HepG2 (cell line): ENCODE results near the gene RGL1. TPM values are rescaled to one million over a fixed set of nuclear protein-coding genes. Genes with fewer than 3 reads are reported as not detected.

ENCODE experiments used
- ATAC-seq: fragments of 200-7000 bp; cut with Tn5 transposase; 3 replicates; pipeline ENCODE4 v1.9.1; 2020; ENCODE audit warnings: mild to moderate bottlenecking, moderate library complexity
- BruUV-seq: library from RNA; stranded (reverse); fragments of 400-500 nt; replicated peaks from 2 replicates; lab custom pipeline; 2021; lab: Mats Ljungman, UMichigan
- CTCF ChIA-PET: fragments of 300-600 bp; formaldehyde crosslinking; extraction: SDS; loops from one replicate; lab custom pipeline; 2021; ENCODE audit warnings: low total read pairs, inconsistent platforms, low intra/inter-chr PET ratio; lab: Yijun Ruan, JAX
- POLR2A ChIA-PET: fragments of 350-600 bp; sonication (Branson Sonifier 250); formaldehyde crosslinking; loops from one replicate; lab custom pipeline; 2020; ENCODE audit warnings: antibody characterized with exemption, inconsistent platforms; lab: Yijun Ruan, JAX
- DNase-seq: peaks from one replicate; pipeline ENCODE4 v3.0.0-alpha.2; 2015; ENCODE audit warnings: low spot score
- FAIRE-seq: peaks from 3 replicates; lab custom pipeline; 2011; peaks lifted over from hg19 to GRCh38; lab: Jason Lieb, UNC
- H2AFZ ChIP-seq: one replicate; pipeline ENCODE4 v1.6.1; 2011; ENCODE audit warnings: low read length, inconsistent platforms
- H3K27ac ChIP-seq: fragments of 300-600 bp; 3 replicates; pipeline ENCODE4 v1.8.0; 2011; ENCODE audit warnings: mixed run types, mild to moderate bottlenecking, mixed read lengths, low read length, inconsistent platforms; ENCODE audit not compliant: insufficient read depth; ENCODE audit errors: extremely low read length
- H3K27me3 ChIP-seq, 2 experiments: fragments of 200-600 bp in 1 of 2; 2 replicates in 1 of 2; 3 replicates in 1 of 2; pipeline versions ENCODE4 v1.6.0 to v1.8.0; 2011; ENCODE audit warnings: low read length in 2 of 2, mild to moderate bottlenecking in 2 of 2, moderate library complexity in 2 of 2, inconsistent platforms in 1 of 2; ENCODE audit not compliant: insufficient read depth in 2 of 2, control insufficient read depth in 1 of 2
- H3K36me3 ChIP-seq, 2 experiments: fragments of 200-600 bp in 1 of 2; replicated peaks in 1 of 2; 2 replicates in 1 of 2; 3 replicates in 1 of 2; pipeline versions ENCODE4 v1.5.1 to v1.8.0; 2011; ENCODE audit warnings: low read length in 2 of 2, inconsistent platforms in 1 of 2; ENCODE audit not compliant: insufficient read depth in 2 of 2, control insufficient read depth in 1 of 2
- H3K4me1 ChIP-seq: 2 replicates; pipeline ENCODE4 v1.5.1; 2012; ENCODE audit warnings: low read length, inconsistent platforms; ENCODE audit not compliant: insufficient read depth
- H3K4me2 ChIP-seq: 2 replicates; pipeline ENCODE4 v1.6.0; 2011; ENCODE audit warnings: low read depth, low read length, inconsistent platforms
- H3K4me3 ChIP-seq, 3 experiments: fragments of 200-600 bp in 1 of 3; sonication (generic), shearing (Covaris generic) in 1 of 3; replicated peaks in 1 of 3; 2 replicates each; pipeline ENCODE4 v1.5.1; 2011 to 2016; ENCODE audit warnings: low read length in 3 of 3, inconsistent platforms in 2 of 3, low read depth in 2 of 3, mild to moderate bottlenecking in 2 of 3, control low read depth in 1 of 3, mixed read lengths in 1 of 3; ENCODE audit not compliant: insufficient read depth in 1 of 3
- H3K79me2 ChIP-seq: one replicate; pipeline ENCODE4 v1.6.1; 2011; ENCODE audit warnings: low read length, inconsistent platforms; ENCODE audit not compliant: insufficient read depth
- H3K9ac ChIP-seq: 2 replicates; pipeline ENCODE4 v1.6.0; 2011; ENCODE audit warnings: mild to moderate bottlenecking, low read depth, low read length, inconsistent platforms; ENCODE audit not compliant: insufficient read depth
- H3K9me3 ChIP-seq: 2 replicates; pipeline ENCODE4 v1.5.1; 2012; ENCODE audit warnings: mild to moderate bottlenecking, low read length
- H4K20me1 ChIP-seq: 2 replicates; pipeline ENCODE4 v1.6.0; 2011; ENCODE audit warnings: inconsistent platforms, mild to moderate bottlenecking, low read length, moderate library complexity; ENCODE audit not compliant: insufficient read depth
- KMT2A ChIP-seq: sonication (generic); formaldehyde crosslinking; IDR thresholded peaks from 2 replicates; pipeline ENCODE4 v1.4.0; 2020; ENCODE audit warnings: missing genetic modification reagents
- THAP11 ChIP-seq: IDR thresholded peaks from 2 replicates; pipeline ENCODE4 v1.6.1; 2016; ENCODE audit warnings: missing biosample characterization, missing genetic modification reagents
- ZNF20 ChIP-seq: sonication (generic); formaldehyde crosslinking; IDR thresholded peaks from 2 replicates; pipeline ENCODE4 v1.4.0; 2020; ENCODE audit warnings: mild to moderate bottlenecking, moderate library complexity, missing genetic modification reagents
- WGBS: methylation state at CpG from one replicate; pipeline ENCODE4 v1.1.6; 2017; ENCODE audit warnings: low lambda C conversion rate; 5-methylcytosine and 5-hydroxymethylcytosine counted together
- in situ Hi-C: cut with HindIII; loops from 2 replicates; pipeline ENCODE4 v1.10.0; 2017; ENCODE audit warnings: low pct_unique_long_range_greater_than_20kb; ENCODE audit not compliant: extremely low pct_ligation_motif_present
- intact Hi-C: fragments of 100-400 bp; cut with micrococcal nuclease; formaldehyde crosslinking; loops from one replicate; pipeline ENCODE4 v1.10.0; 2022; ENCODE audit not compliant: unreplicated experiment
- polyA plus RNA-seq, 8 experiments: library from polyadenylated mRNA; depleted of rRNA in 3 of 8; stranded (reverse) in 7 of 8; unstranded in 1 of 8; fragments of >200 nt; fragmentation: Illumina TruSeq in 4 of 8; extraction: Trizol in 4 of 8; gene quantifications; 2 replicates each; pipeline versions ENCODE4 v1.2.1 to v1.2.3, GENCODE V29; 2011 to 2016; ENCODE audit warnings: low read depth in 4 of 8, missing spikeins in 1 of 8, mixed read lengths in 1 of 8; ENCODE audit not compliant: insufficient read depth in 1 of 8
- total RNA-seq, 5 experiments: library from RNA; depleted of rRNA; stranded (reverse); fragments of >200 nt; fragmentation: Illumina TruSeq; extraction: Trizol; gene quantifications; 2 replicates each; pipeline ENCODE4 v1.2.3, GENCODE V29; 2016; ENCODE audit warnings: low read depth in 1 of 5

Gene RGL1
- total and polyA plus RNA-seq, 2 of the 13 experiments (the other 11 are each of a cell fraction or from before 2014, with no cell fraction given), result 3.5 to 4.7 TPM

DNA sequence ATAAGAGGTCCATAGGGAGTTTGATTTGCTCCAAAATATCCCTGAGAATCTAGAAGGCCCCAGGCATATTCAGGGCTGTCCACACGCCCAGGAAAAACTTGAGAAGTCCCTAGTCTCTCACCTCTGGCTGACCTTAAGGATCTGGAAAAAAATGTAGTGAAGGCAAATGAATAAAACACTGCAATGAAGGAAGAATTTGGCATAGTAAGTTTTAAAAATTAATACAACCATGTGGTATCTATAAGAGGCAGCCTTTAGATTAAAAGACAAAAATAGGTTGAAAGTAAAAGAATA is 141.3 kb downstream of the RGL1 start:
- 75% methylated on average over 1 of the region's 1 CpG for WGBS
- no peaks in the 10 kb centered on the region for H3K27me3 ChIP-seq
- H4K20me1 ChIP-seq, result no peaks in the 10 kb centered on the region
- ChIA-PET POLR2A (no interaction called here), CTCF (no interaction called here)
- peaks cover 15% of the 10 kb centered on the region for H3K4me1 ChIP-seq
- no peak overlapping the region for H2AFZ ChIP-seq
- no peak overlapping the region for H3K4me3 ChIP-seq
- ATAC-seq (no peak), FAIRE-seq (no peak), DNase-seq (no peak)
- H3K36me3 ChIP-seq, result no peaks in the 10 kb centered on the region
- no peak overlapping the region for H3K4me2 ChIP-seq
- H3K9ac ChIP-seq, result no peak overlapping the region
- TF ChIP-seq ZNF20 (CRISPR knock-in tag), result no peak
- TF ChIP-seq KMT2A (CRISPR knock-in tag), result no peak
- intact Hi-C loops (loop anchor here (10.0 kb wide), 1 partner anchor 79 kb away; no protein-coding TSS in a partner anchor), in situ Hi-C loops (loop anchor here (25.0 kb wide), 1 partner anchor 266 kb away; no protein-coding TSS in a partner anchor)
- no TSS peak for BruUV-seq
- H3K9me3 ChIP-seq, result no peaks in the 10 kb centered on the region
- no peak overlapping the region for H3K27ac ChIP-seq
- no peaks in the 10 kb centered on the region for H3K79me2 ChIP-seq

GRCh38 chr1:183947988-183948387 is 143.1 kb downstream of the RGL1 start:
- 19% methylated on average over 1 of the region's 1 CpG for WGBS
- POLR2A ChIA-PET, result no interaction called here

More at GRCh38 chr1:183947988-183948387, 143.1 kb downstream of the RGL1 start:
- in situ Hi-C loops (loop anchor here (25.0 kb wide), 1 partner anchor 264 kb away; no protein-coding TSS in a partner anchor), intact Hi-C loops (loop anchor here (10.0 kb wide), 1 partner anchor 77 kb away; no protein-coding TSS in a partner anchor)
- H3K4me2 ChIP-seq, result no peak overlapping the region
- no peaks in the 10 kb centered on the region for H4K20me1 ChIP-seq
- H3K4me1 ChIP-seq, result peaks cover 15% of the 10 kb centered on the region
- no peak overlapping the region for H3K27ac ChIP-seq
- TF ChIP-seq THAP11 (CRISPR knock-in tag), result no peak
- BruUV-seq, result no TSS peak
- no peaks in the 10 kb centered on the region for H3K79me2 ChIP-seq
- DNase-seq (no peak), ATAC-seq (no peak), FAIRE-seq (no peak)
- no peak overlapping the region for H3K9ac ChIP-seq
- no peaks in the 10 kb centered on the region for H3K36me3 ChIP-seq
- no peaks in the 10 kb centered on the region for H3K9me3 ChIP-seq
- H3K4me3 ChIP-seq, result no peak overlapping the region
- no peaks in the 10 kb centered on the region for H3K27me3 ChIP-seq
- no peak overlapping the region for H2AFZ ChIP-seq
- CTCF ChIA-PET, result no interaction called here
